ENCODE data around the gene METTL5. TPM values are rescaled to one million over a fixed set of nuclear protein-coding genes. Genes with fewer than 3 reads are reported as not detected.

The METTL5 gene
- total RNA-seq, 1 donor from 2014 or later, result 36.8 TPM

GRCh38 chr2:169771612-169772011, 53.1 kb downstream of the METTL5 start:
- Mint-ChIP-seq H3K4me3 (ENCODE audit: unreplicated experiment) (no peak overlapping the region), H3K27me3 (ENCODE audit: unreplicated experiment) (no peaks in the 10 kb centered on the region)

GRCh38 chr2:169771021-169771420, 53.7 kb downstream of the METTL5 start:
- TF ChIP-seq CTCF (IDR thresholded peaks at IDR 0.05; ENCODE audit: unreplicated experiment), result no peak
- no peak overlapping the region for H3K27ac Mint-ChIP-seq (ENCODE audit: unreplicated experiment)

More at GRCh38 chr2:169771612-169772011, 53.1 kb downstream of the METTL5 start:
- DNase-seq (ENCODE audit: low spot score), result no peak
- no peaks in the 10 kb centered on the region for H3K36me3 Mint-ChIP-seq (ENCODE audit: low read depth, unreplicated experiment)
- no peak overlapping the region for H3K27ac Mint-ChIP-seq (ENCODE audit: unreplicated experiment)
- peaks cover 5% of the 10 kb centered on the region for H3K4me1 Mint-ChIP-seq (ENCODE audit: unreplicated experiment)
- TF ChIP-seq CTCF (IDR thresholded peaks at IDR 0.05; ENCODE audit: unreplicated experiment), result no peak
- no peaks in the 10 kb centered on the region for H3K9me3 Mint-ChIP-seq (ENCODE audit: unreplicated experiment)

GRCh38 chr2:169768262-169768995, 56.3 kb downstream of the METTL5 start:
- no peak overlapping the region for H3K4me3 Mint-ChIP-seq (ENCODE audit: unreplicated experiment)

More at GRCh38 chr2:169771021-169771420, 53.7 kb downstream of the METTL5 start:
- Mint-ChIP-seq H3K4me3 (ENCODE audit: unreplicated experiment) (no peak overlapping the region), H3K9me3 (ENCODE audit: unreplicated experiment) (no peaks in the 10 kb centered on the region), H3K4me1 (ENCODE audit: unreplicated experiment) (peaks cover 4% of the 10 kb centered on the region), H3K36me3 (ENCODE audit: low read depth, unreplicated experiment) (no peaks in the 10 kb centered on the region), H3K27me3 (ENCODE audit: unreplicated experiment) (no peaks in the 10 kb centered on the region)
- no peak for DNase-seq (ENCODE audit: low spot score)

GRCh38 chr2:169767243-169767888, 57.3 kb downstream of the METTL5 start:
- H3K4me1 Mint-ChIP-seq (ENCODE audit: unreplicated experiment), result no peaks in the 10 kb centered on the region
- no peak overlapping the region for H3K4me3 Mint-ChIP-seq (ENCODE audit: unreplicated experiment)
- no peaks in the 10 kb centered on the region for H3K27me3 Mint-ChIP-seq (ENCODE audit: unreplicated experiment)
- H3K27ac Mint-ChIP-seq (ENCODE audit: unreplicated experiment), result no peak overlapping the region
- peak; percentile 72 for TF ChIP-seq CTCF (IDR thresholded peaks at IDR 0.05; ENCODE audit: unreplicated experiment)
- peak; percentile 47 for DNase-seq (ENCODE audit: low spot score)
- H3K9me3 Mint-ChIP-seq (ENCODE audit: unreplicated experiment), result no peaks in the 10 kb centered on the region
- peaks cover 7% of the 10 kb centered on the region for H3K36me3 Mint-ChIP-seq (ENCODE audit: low read depth, unreplicated experiment)

More at GRCh38 chr2:169768262-169768995, 56.3 kb downstream of the METTL5 start:
- Mint-ChIP-seq H3K9me3 (ENCODE audit: unreplicated experiment) (no peaks in the 10 kb centered on the region), H3K27me3 (ENCODE audit: unreplicated experiment) (no peaks in the 10 kb centered on the region), H3K36me3 (ENCODE audit: low read depth, unreplicated experiment) (no peaks in the 10 kb centered on the region), H3K4me1 (ENCODE audit: unreplicated experiment) (no peaks in the 10 kb centered on the region), H3K27ac (ENCODE audit: unreplicated experiment) (no peak overlapping the region)
- DNase-seq (ENCODE audit: low spot score), result no peak
- no peak for TF ChIP-seq CTCF (IDR thresholded peaks at IDR 0.05; ENCODE audit: unreplicated experiment)

GRCh38 chr2:169765523-169765922, 59.2 kb downstream of the METTL5 start:
- H3K36me3 Mint-ChIP-seq (ENCODE audit: low read depth, unreplicated experiment), result peaks cover 8% of the 10 kb centered on the region
- no peak for TF ChIP-seq CTCF (IDR thresholded peaks at IDR 0.05; ENCODE audit: unreplicated experiment)
- H3K4me1 Mint-ChIP-seq (ENCODE audit: unreplicated experiment), result no peaks in the 10 kb centered on the region
- no peaks in the 10 kb centered on the region for H3K27me3 Mint-ChIP-seq (ENCODE audit: unreplicated experiment)
- no peak for DNase-seq (ENCODE audit: low spot score)
- H3K9me3 Mint-ChIP-seq (ENCODE audit: unreplicated experiment), result no peaks in the 10 kb centered on the region
- no peak overlapping the region for H3K27ac Mint-ChIP-seq (ENCODE audit: unreplicated experiment)
- H3K4me3 Mint-ChIP-seq (ENCODE audit: unreplicated experiment), result no peak overlapping the region

Measured in endothelial cell (in vitro differentiated cells).